SK-N-MC (cell line): Measurements from ENCODE around the gene FBXO22.
"Not testable (repeated sequence)": the region's sequence is repeated elsewhere in the genome, so short reads cannot be mapped to it uniquely, and the experiment has no call there.

Experiments used
- DNase-seq: peaks from one replicate; pipeline ENCODE4 v3.0.0-alpha.2; 2011; ENCODE audit warnings: low read depth, low spot score
- H3K27ac ChIP-seq: fragments of 200-600 bp; sonication (generic); 2 replicates; pipeline ENCODE4 v1.5.1; 2016; ENCODE audit warnings: mixed run types
- H3K36me3 ChIP-seq: fragments of 200-600 bp; sonication (generic); 2 replicates; pipeline ENCODE4 v1.6.1; 2017; ENCODE audit warnings: antibody characterized with exemption, low read length, mixed read lengths; ENCODE audit not compliant: insufficient read depth
- H3K4me3 ChIP-seq: fragments of 200-600 bp; sonication (generic); 2 replicates; pipeline ENCODE4 v1.5.1; 2016
- H3K9ac ChIP-seq: fragments of 200-600 bp; sonication (generic); 2 replicates; pipeline ENCODE4 v1.8.0; 2017; ENCODE audit warnings: mixed run types, mixed read lengths; ENCODE audit not compliant: insufficient read length
- H3K9me3 ChIP-seq: fragments of 200-600 bp; sonication (generic); 2 replicates; pipeline ENCODE4 v1.6.1; 2017; ENCODE audit warnings: low read depth, mild to moderate bottlenecking, antibody characterized with exemption, low read length, moderate library complexity, mixed read lengths
- EZH2 ChIP-seq: fragments of 200-600 bp; sonication (generic); IDR thresholded peaks from one replicate; pipeline ENCODE4 v1.6.1; 2017; ENCODE audit warnings: antibody characterized with exemption
- FOXP2 ChIP-seq: optimal IDR thresholded peaks from 2 replicates; pipeline ENCODE3; 2011; ENCODE audit warnings: mild to moderate bottlenecking, moderate library complexity; ENCODE audit not compliant: insufficient read depth; ENCODE audit errors: extremely low read length, control extremely low read depth
- POLR2AphosphoS5 ChIP-seq: IDR thresholded peaks from 2 replicates; pipeline ENCODE4 v1.6.1; 2012; ENCODE audit warnings: mild to moderate bottlenecking, low read depth, low read length, borderline replicate concordance

FBXO22 gene

GRCh38 chr15:75981149-75981815 is 77.6 kb downstream of the FBXO22 start:
- no peak for TF ChIP-seq POLR2AphosphoS5
- no peak for TF ChIP-seq EZH2
- TF ChIP-seq FOXP2, result no peak
- H3K9me3 ChIP-seq, result no peaks in the 10 kb centered on the region
- H3K36me3 ChIP-seq, result no peaks in the 10 kb centered on the region
- DNase-seq, result no peak
- H3K9ac ChIP-seq, result no peak overlapping the region
- H3K4me3 ChIP-seq, result no peak overlapping the region
- H3K27ac ChIP-seq, result no peak overlapping the region

- Histone ChIP-seq H3K9me3 (no peaks in the 10 kb centered on the region), H3K36me3 (no peaks in the 10 kb centered on the region), H3K9ac (no peak overlapping the region), H3K4me3 (peak overlapping the region; percentile 44), H3K27ac (0 out of 2 replicates have a peak overlapping the region, but pooled peaks have one; percentile 10)
- TF ChIP-seq FOXP2 (no peak), EZH2 (no peak), POLR2AphosphoS5 (no peak)
- DNase-seq, result peak; percentile 37
These were observed 78.8 kb downstream of the FBXO22 start for GRCh38 chr15:75982468-75982867.

GRCh38 chr15:75984706-75985105 is 81.0 kb downstream of the FBXO22 start:
- not testable (repeated sequence) for H3K36me3 ChIP-seq, H3K27ac ChIP-seq, DNase-seq, H3K9me3 ChIP-seq, H3K4me3 ChIP-seq, H3K9ac ChIP-seq

- Histone ChIP-seq H3K27ac (no peak overlapping the region), H3K9me3 (no peaks in the 10 kb centered on the region), H3K36me3 (no peaks in the 10 kb centered on the region), H3K4me3 (no peak overlapping the region), H3K9ac (no peak overlapping the region)
- TF ChIP-seq FOXP2, result no peak
- no peak for DNase-seq
These were observed 82.3 kb downstream of the FBXO22 start for GRCh38 chr15:75985971-75986370.

GRCh38 chr15:75989045-75989444 is 85.4 kb downstream of the FBXO22 start:
- H3K36me3 ChIP-seq, result no peaks in the 10 kb centered on the region
- H3K9me3 ChIP-seq, result 0 out of 2 replicates have a peak, but pooled peaks cover 2% of the 10 kb centered on the region
- H3K27ac ChIP-seq, result peak overlapping the region; percentile 76
- no peak for DNase-seq
- peak overlapping the region; percentile 13 for H3K9ac ChIP-seq
- H3K4me3 ChIP-seq, result peak overlapping the region; percentile 26; the same call in 1 of the 2 replicates
- TF ChIP-seq POLR2AphosphoS5 (no peak), EZH2 (no peak), FOXP2 (no peak)

- 0 out of 2 replicates have a peak, but pooled peaks cover 2% of the 10 kb centered on the region for H3K9me3 ChIP-seq
- no peak for DNase-seq
- H3K9ac ChIP-seq, result no peak overlapping the region
- H3K36me3 ChIP-seq, result no peaks in the 10 kb centered on the region
- H3K4me3 ChIP-seq, result no peak overlapping the region; the same call in 1 of the 2 replicates
- TF ChIP-seq FOXP2 (no peak), POLR2AphosphoS5 (no peak), EZH2 (no peak)
- H3K27ac ChIP-seq, result peak overlapping the region; percentile 76
These were observed 86.2 kb downstream of the FBXO22 start for GRCh38 chr15:75989875-75990274.
